ENCODE measurements around the gene CEACAM20.
"Not testable (repeated sequence)": the region's sequence is repeated elsewhere in the genome, so short reads cannot be mapped to it uniquely, and the experiment has no call there.

CEACAM20 gene

GRCh38 chr19:44529536-44529935 is at the start of gene CEACAM20:
TSS of gene CEACAM20 (minus strand) at chr19:44529675. CDS start at chr19:44529509, 166 bp downstream.
- in situ Hi-C loops (cut with MboI; ENCODE audit: low sequenced_read_pairs), result no loop called here

DNA sequence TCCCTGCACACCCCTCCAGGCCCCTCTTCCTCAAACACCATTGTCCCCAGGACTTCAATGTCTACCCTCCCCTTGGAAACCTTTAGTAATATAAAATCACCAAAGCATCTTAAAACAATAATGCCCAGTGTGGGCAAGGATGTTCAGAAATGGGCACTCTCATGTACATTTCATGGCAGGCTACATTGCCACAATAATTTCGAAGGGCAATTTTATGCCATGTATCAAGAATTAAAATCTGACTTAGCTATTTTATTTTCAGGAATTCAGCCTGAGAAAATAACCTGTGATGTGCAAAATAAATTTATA is 48.0 kb upstream of the CEACAM20 start:
- in situ Hi-C loops (cut with MboI; ENCODE audit: low sequenced_read_pairs), result loop anchor here (10.0 kb wide), 1 partner anchor 197 kb away; the partner anchor contains the start of gene CBLC

GRCh38 chr19:44576843-44577565 is 47.5 kb upstream of the CEACAM20 start:
- in situ Hi-C loops (cut with MboI; ENCODE audit: low sequenced_read_pairs), result loop anchor here (10.0 kb wide), 1 partner anchor 198 kb away; the partner anchor contains the start of gene CBLC

GRCh38 chr19:44575116-44575700 is 45.7 kb upstream of the CEACAM20 start:
- in situ Hi-C loops (cut with MboI; ENCODE audit: low sequenced_read_pairs), result loop anchor here (10.0 kb wide), 1 partner anchor 200 kb away; the partner anchor contains the start of gene CBLC

GRCh38 chr19:44574186-44574950 is 44.9 kb upstream of the CEACAM20 start:
- in situ Hi-C loops (cut with MboI; ENCODE audit: low sequenced_read_pairs), result loop anchor here (5.0 to 10.0 kb wide), 2 partner anchors 83 to 200 kb away; partner anchors contain the start of gene CBLC

GRCh38 chr19:44573627-44574026 is 44.2 kb upstream of the CEACAM20 start:
- in situ Hi-C loops (cut with MboI; ENCODE audit: low sequenced_read_pairs), result loop anchor here (5.0 to 10.0 kb wide), 2 partner anchors 84 to 201 kb away; partner anchors contain the start of gene CBLC

GRCh38 chr19:44573183-44573582 is 43.7 kb upstream of the CEACAM20 start:
- in situ Hi-C loops (cut with MboI; ENCODE audit: low sequenced_read_pairs), result loop anchor here (5.0 to 10.0 kb wide), 2 partner anchors 84 to 202 kb away; partner anchors contain the start of gene CBLC

DNA sequence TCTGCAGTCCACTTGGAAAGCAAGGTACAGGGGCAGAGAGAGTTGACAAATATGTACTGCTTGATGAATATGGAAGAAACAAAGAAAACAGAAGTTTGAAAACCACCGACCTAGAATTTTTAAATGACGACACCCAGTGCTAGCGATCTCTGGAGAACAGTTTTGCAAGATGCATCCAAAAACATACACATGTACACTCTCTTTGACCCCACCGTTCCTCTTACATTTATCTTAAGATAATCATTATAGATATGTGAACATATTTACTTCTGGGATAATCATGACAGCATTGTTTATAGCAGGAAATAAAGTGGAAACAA is 43.1 kb upstream of the CEACAM20 start:
- in situ Hi-C loops (cut with MboI; ENCODE audit: low sequenced_read_pairs), result loop anchor here (5.0 to 10.0 kb wide), 2 partner anchors 85 to 202 kb away; partner anchors contain the start of gene CBLC

GRCh38 chr19:44571830-44572580 is 42.5 kb upstream of the CEACAM20 start:
- in situ Hi-C loops (cut with MboI; ENCODE audit: low sequenced_read_pairs), result loop anchor here (5.0 to 10.0 kb wide), 2 partner anchors 85 to 203 kb away; partner anchors contain the start of gene CBLC

GRCh38 chr19:44570984-44571684 is 41.7 kb upstream of the CEACAM20 start:
- in situ Hi-C loops (cut with MboI; ENCODE audit: low sequenced_read_pairs), result loop anchor here (5.0 to 10.0 kb wide), 2 partner anchors 86 to 204 kb away; partner anchors contain the start of gene CBLC

DNA sequence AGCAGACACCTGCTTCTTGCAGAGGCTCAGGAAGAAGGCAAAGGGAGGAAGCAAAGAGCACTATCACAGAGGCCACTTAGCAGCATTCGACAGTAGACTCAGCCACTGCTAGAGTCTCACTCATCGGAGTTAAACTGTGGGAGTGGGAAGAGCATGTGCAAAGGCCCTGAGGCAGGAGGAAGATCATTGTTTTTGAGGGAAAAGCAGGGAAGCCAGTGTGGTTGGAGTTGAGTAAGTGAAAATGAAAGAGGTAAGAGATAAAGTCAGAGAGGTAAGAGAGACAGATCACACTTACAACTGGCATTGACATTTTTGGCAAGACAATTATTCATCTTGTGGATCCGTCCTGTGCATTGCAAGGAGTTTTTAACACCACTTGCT is 41.1 kb upstream of the CEACAM20 start:
- in situ Hi-C loops (cut with MboI; ENCODE audit: low sequenced_read_pairs), result loop anchor here (5.0 to 10.0 kb wide), 2 partner anchors 87 to 204 kb away; partner anchors contain the start of gene CBLC

- in situ Hi-C loops (cut with MboI; ENCODE audit: low sequenced_read_pairs), result no loop called here
Measured at GRCh38 chr19:44567745-44568144, 38.3 kb upstream of the CEACAM20 start.

DNA sequence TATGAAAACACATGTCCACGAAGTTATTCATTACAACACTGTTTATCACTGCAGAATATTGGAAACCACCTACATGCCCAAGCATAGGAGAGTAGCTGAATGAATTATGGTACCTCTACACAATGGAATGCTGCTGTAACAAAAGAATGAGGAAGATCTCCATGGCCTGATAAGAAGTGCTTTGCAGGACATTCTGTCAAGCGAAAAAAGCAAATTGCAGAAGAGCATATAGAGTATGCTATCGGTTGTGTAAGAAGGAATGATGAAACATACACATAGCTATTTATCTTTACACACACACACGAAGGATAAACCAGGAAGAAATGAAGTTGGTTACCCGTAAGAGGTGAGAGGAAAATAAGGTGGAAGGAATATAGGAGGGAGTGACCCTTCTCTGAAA is 37.5 kb upstream of the CEACAM20 start:
- in situ Hi-C loops (cut with MboI; ENCODE audit: low sequenced_read_pairs), result no loop called here

DNA sequence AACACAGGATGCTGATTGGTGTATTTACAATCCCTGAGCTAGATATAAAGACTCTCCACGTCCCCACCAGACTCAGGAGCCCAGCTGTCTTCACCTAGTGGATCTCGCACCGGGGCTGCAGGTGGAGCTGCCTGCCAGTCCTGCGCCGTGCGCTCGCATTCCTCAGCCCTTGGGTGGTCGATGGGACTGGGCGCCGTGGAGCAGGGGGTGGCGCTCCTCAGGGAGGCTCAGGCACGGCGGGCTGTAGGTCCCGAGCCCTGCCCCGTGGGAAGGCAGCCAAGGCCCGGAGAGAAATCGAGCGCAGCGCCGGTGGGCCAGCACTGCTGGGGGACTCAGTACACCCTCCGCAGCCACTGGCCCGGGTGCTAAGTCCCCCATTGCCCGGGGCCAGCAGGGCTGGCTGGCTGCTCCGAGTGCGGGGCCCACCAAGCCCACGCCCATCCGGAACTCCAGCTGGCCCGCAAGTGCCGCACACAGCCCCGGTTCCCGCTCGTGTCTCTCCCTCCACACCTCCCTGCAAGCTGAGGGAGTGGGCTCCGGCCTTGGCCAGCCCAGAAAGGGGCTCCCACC is 33.7 kb upstream of the CEACAM20 start:
- in situ Hi-C loops (cut with MboI; ENCODE audit: low sequenced_read_pairs), result not testable (repeated sequence)

- in situ Hi-C loops (cut with MboI; ENCODE audit: low sequenced_read_pairs), result no loop called here
Measured at GRCh38 chr19:44557933-44558332, 28.5 kb upstream of the CEACAM20 start.

- in situ Hi-C loops (cut with MboI; ENCODE audit: low sequenced_read_pairs), result no loop called here
Measured at GRCh38 chr19:44554641-44555246, 25.3 kb upstream of the CEACAM20 start.

- in situ Hi-C loops (cut with MboI; ENCODE audit: low sequenced_read_pairs), result no loop called here
Measured at GRCh38 chr19:44553478-44554171, 24.1 kb upstream of the CEACAM20 start.

- in situ Hi-C loops (cut with MboI; ENCODE audit: low sequenced_read_pairs), result no loop called here
Measured at GRCh38 chr19:44552324-44552723, 22.8 kb upstream of the CEACAM20 start.

DNA sequence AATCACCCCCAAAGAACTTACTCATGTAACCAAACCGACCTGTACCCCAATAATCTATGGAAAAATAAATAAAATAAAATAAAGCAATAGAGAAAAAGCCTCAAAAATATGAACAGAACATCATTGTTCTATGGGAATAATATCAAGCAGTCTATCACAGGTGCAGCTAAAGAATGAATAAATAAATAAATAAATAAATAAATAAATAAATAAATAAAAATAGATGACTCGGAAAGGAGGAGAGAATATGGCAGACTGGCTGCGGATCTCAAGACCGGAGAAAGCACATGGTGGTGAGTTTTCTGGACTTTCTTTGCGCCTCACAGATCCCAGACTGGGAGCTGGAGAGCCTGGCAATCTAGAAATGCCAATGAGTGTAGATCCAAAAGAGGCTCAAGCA is 22.4 kb upstream of the CEACAM20 start:
- in situ Hi-C loops (cut with MboI; ENCODE audit: low sequenced_read_pairs), result no loop called here

All from HL-60/S4 (cell line).